NB4 (cell line): ENCODE data around the gene OR2J2.
"Not testable (repeated sequence)": the region's sequence is repeated elsewhere in the genome, so short reads cannot be mapped to it uniquely, and the experiment has no call there.

Experiments
- CTCF ChIP-seq: IDR thresholded peaks from one replicate; pipeline ENCODE4 v1.5.1; 2012; ENCODE audit warnings: low read depth, low read length
- MAX ChIP-seq: IDR thresholded peaks from 2 replicates; pipeline ENCODE4 v1.6.1; 2011; ENCODE audit warnings: low read depth, low read length
- MYC ChIP-seq: IDR thresholded peaks from 2 replicates; pipeline ENCODE4 v1.6.1; 2011; ENCODE audit warnings: low read depth, low read length
- POLR2A ChIP-seq: IDR thresholded peaks from 2 replicates; pipeline ENCODE4 v1.6.1; 2011; ENCODE audit warnings: mild to moderate bottlenecking; ENCODE audit not compliant: insufficient read length; ENCODE audit errors: extremely low read depth

GRCh38 chr6:29218056-29218455 is 47.3 kb downstream of the OR2J2 start:
- TF ChIP-seq MYC, POLR2A, CTCF, MAX: not testable (repeated sequence)
